Activated CD8-positive, alpha-beta T cell treated with anti-CD3 and anti-CD28 coated beads for 36 hours (primary cell): ENCODE data around the gene TSHZ3. TPM values are rescaled to one million over a fixed set of nuclear protein-coding genes. Genes with fewer than 3 reads are reported as not detected.

Experiments
- ATAC-seq: fragments of 200-7000 bp; cut with Tn5 transposase; one replicate; pipeline ENCODE4 v1.10.0; 2021; ENCODE audit warnings: mild to moderate bottlenecking, moderate library complexity
- CTCF ChIA-PET: fragments of 350-600 bp; sonication (Branson Sonifier 250); formaldehyde crosslinking; loops from one replicate; lab custom pipeline; 2021; ENCODE audit warnings: antibody characterized with exemption; lab: Charles Lee
- POLR2A ChIA-PET: fragments of 350-600 bp; sonication (Branson Sonifier 250); formaldehyde crosslinking; loops from one replicate; lab custom pipeline; 2021; ENCODE audit warnings: antibody characterized with exemption; lab: Charles Lee
- DNase-seq: peaks from one replicate; pipeline ENCODE4 v3.0.0-alpha.2; 2020
- H3K27ac Mint-ChIP-seq: one replicate; pipeline ENCODE4 v1.8.0; 2021; ENCODE audit warnings: mild to moderate bottlenecking, mixed read lengths
- H3K27me3 Mint-ChIP-seq: one replicate; pipeline ENCODE4 v1.8.0; 2021; ENCODE audit warnings: mixed read lengths
- H3K36me3 Mint-ChIP-seq: one replicate; pipeline ENCODE4 v1.8.0; 2021; ENCODE audit warnings: low read depth, mixed read lengths
- H3K4me1 Mint-ChIP-seq: one replicate; pipeline ENCODE4 v1.8.0; 2021; ENCODE audit warnings: low read depth, mixed read lengths
- H3K4me3 Mint-ChIP-seq: one replicate; pipeline ENCODE4 v1.8.0; 2021; ENCODE audit warnings: mild to moderate bottlenecking, moderate library complexity, mixed read lengths
- H3K9me3 Mint-ChIP-seq: one replicate; pipeline ENCODE4 v1.8.0; 2021; ENCODE audit warnings: mixed read lengths
- intact Hi-C: fragments of 100-400 bp; cut with micrococcal nuclease; formaldehyde crosslinking; loops from one replicate; pipeline ENCODE4 v1.10.0; 2022
- total RNA-seq, 2 experiments: library from RNA; stranded (reverse); gene quantifications; one replicate each; pipeline ENCODE4 v1.2.3, GENCODE V29; 2021
- TF ChIP-seq, protein P1 (sequence below): fragments of 200-600 bp; IDR thresholded peaks from one replicate; pipeline ENCODE4 v1.8.0; 2022; ENCODE audit warnings: antibody characterized with exemption, mild to moderate bottlenecking

Gene TSHZ3
- total RNA-seq, 2 experiments from 2014 or later, result 0.16 to 0.38 TPM

DNA sequence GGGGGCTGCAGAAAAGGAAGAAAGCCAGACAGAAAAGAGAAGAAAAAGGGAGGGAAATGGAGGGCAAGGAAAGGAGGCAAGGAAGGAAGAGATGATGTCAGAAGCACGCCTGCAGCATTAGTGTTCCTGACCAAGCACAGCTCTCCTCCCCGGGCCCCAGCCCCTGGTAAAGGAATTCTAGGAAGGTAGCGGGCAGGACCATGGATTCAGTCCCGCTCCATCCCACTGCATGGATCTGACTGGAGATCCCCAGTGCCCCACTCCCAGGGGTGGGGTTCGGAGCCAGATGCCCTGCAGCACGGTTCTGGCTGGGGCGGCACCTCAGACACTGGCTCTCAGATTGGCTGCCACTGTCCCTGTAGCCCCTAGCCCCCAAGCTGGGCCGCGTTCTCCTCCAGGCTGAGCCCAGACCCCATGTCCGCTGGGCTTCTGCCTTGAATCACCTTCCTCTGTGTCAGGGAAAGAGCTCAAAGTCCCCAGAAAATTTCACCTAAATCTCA lies 59.8 kb downstream of the TSHZ3 start:
- H3K36me3 Mint-ChIP-seq, result no peaks in the 10 kb centered on the region
- no peak overlapping the region for H3K4me3 Mint-ChIP-seq
- intact Hi-C loops, result no loop called here
- TF ChIP-seq, protein P1, sequence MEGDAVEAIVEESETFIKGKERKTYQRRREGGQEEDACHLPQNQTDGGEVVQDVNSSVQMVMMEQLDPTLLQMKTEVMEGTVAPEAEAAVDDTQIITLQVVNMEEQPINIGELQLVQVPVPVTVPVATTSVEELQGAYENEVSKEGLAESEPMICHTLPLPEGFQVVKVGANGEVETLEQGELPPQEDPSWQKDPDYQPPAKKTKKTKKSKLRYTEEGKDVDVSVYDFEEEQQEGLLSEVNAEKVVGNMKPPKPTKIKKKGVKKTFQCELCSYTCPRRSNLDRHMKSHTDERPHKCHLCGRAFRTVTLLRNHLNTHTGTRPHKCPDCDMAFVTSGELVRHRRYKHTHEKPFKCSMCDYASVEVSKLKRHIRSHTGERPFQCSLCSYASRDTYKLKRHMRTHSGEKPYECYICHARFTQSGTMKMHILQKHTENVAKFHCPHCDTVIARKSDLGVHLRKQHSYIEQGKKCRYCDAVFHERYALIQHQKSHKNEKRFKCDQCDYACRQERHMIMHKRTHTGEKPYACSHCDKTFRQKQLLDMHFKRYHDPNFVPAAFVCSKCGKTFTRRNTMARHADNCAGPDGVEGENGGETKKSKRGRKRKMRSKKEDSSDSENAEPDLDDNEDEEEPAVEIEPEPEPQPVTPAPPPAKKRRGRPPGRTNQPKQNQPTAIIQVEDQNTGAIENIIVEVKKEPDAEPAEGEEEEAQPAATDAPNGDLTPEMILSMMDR, result no peak
- H3K9me3 Mint-ChIP-seq, result no peaks in the 10 kb centered on the region
- DNase-seq (no peak), ATAC-seq (no peak)
- ChIA-PET CTCF (no interaction called here), POLR2A (no interaction called here)
- H3K4me1 Mint-ChIP-seq, result no peaks in the 10 kb centered on the region
- H3K27me3 Mint-ChIP-seq, result peaks cover 4% of the 10 kb centered on the region
- no peak overlapping the region for H3K27ac Mint-ChIP-seq

DNA sequence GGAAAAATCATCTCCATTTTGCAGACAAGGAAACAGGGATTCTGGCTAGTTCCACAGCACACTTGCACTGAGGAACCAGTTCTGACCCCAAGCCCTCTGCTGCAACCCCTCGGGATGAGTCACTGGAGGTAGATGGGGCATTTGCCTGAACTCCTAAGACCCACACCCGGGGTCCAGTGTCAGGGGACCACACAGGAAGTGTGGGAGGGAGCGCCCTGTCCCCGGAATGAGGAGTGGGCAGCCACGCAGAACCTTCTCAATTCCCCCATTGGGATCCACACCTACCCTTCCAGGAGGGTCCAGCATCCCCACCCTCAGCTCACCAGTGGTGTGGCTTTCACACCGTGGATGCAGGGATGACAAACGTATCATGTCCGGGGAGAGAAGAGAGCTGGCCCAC lies 62.7 kb downstream of the TSHZ3 start:
- POLR2A ChIA-PET, result no interaction called here

DNA sequence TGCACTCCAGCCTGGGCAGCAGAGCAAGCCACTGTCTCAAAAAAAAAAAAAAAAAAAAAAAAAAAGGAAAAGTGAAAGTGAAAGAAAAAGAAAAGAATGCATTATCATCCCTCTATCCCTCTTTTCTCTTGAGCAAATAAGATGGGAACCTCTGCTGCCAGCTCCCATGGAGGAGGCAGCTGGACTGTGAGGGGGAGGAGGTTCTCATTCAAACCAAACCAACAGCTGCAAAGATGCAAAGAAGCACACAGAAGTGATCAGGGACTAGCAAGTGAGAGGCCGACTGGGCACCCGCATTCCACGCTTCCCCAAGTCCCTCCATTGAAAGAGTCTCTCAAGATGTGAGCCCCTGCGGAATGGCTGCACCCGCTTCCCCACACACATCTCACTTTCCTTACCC lies 63.5 kb downstream of the TSHZ3 start:
- peaks cover 4% of the 10 kb centered on the region for H3K27me3 Mint-ChIP-seq
- no peaks in the 10 kb centered on the region for H3K36me3 Mint-ChIP-seq

More for the DNA sequence above, 62.7 kb downstream of the TSHZ3 start:
- H3K27me3 Mint-ChIP-seq, result peaks cover 4% of the 10 kb centered on the region
- no peak overlapping the region for H3K27ac Mint-ChIP-seq
- no peaks in the 10 kb centered on the region for H3K36me3 Mint-ChIP-seq
- ATAC-seq, result no peak
- no peaks in the 10 kb centered on the region for H3K4me1 Mint-ChIP-seq
- intact Hi-C loops, result no loop called here
- no peak overlapping the region for H3K4me3 Mint-ChIP-seq
- CTCF ChIA-PET, result no interaction called here
- no peaks in the 10 kb centered on the region for H3K9me3 Mint-ChIP-seq
- TF ChIP-seq, protein P1, result no peak
- DNase-seq, result no peak

DNA sequence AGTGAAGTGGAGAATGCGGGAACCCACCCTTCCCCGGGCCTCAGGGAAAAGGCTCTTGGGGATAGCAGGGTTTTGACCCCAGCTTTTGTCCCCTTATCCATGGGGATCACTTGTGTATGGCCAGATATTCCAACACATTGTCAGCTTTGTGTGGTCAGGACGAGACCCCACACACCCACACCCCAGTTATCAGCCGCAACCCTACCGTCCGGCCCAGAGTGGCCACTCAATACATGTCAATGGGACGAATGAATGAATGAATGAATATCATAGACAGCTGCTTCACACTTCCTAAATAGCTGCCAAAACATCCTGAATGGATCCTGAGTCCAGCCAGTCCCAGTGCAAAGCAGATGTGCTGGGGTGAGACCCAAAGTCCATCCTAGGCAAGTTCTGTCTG lies 64.6 kb downstream of the TSHZ3 start:
- no peak for DNase-seq
- Mint-ChIP-seq H3K27ac (no peak overlapping the region), H3K4me1 (no peaks in the 10 kb centered on the region), H3K27me3 (peaks cover 2% of the 10 kb centered on the region), H3K9me3 (no peaks in the 10 kb centered on the region), H3K4me3 (no peak overlapping the region), H3K36me3 (no peaks in the 10 kb centered on the region)
- POLR2A ChIA-PET, result no interaction called here
- TF ChIP-seq, protein P1, result no peak
- CTCF ChIA-PET, result no interaction called here
- intact Hi-C loops, result no loop called here
- no peak for ATAC-seq

More for the DNA sequence above, 63.5 kb downstream of the TSHZ3 start:
- H3K9me3 Mint-ChIP-seq, result no peaks in the 10 kb centered on the region
- CTCF ChIA-PET, result no interaction called here
- TF ChIP-seq, protein P1, result no peak
- POLR2A ChIA-PET, result no interaction called here
- H3K27ac Mint-ChIP-seq, result no peak overlapping the region
- no peak overlapping the region for H3K4me3 Mint-ChIP-seq
- ATAC-seq (no peak), DNase-seq (no peak)
- intact Hi-C loops, result no loop called here
- H3K4me1 Mint-ChIP-seq, result no peaks in the 10 kb centered on the region

DNA sequence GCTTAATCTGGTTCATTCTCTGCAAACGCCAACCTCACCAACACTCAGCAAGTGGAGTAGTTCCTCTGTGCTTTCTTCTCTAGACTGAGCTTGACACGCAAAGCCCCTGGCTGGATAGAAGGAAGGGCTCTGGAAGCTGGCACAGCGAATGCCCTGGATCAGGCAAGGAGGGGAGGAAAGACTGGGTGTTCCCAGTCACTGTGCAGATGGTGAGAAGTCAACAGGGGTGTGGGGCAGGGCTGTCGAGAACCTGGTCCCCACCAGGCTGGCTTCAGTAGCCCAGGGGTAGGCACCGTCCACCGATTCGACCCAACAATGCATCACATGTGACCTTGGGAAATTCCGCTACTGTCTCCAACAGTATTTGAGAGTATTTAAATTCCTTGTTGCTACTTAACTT lies 65.5 kb downstream of the TSHZ3 start:
- H3K27me3 Mint-ChIP-seq, result peaks cover 2% of the 10 kb centered on the region
- POLR2A ChIA-PET, result no interaction called here
- H3K36me3 Mint-ChIP-seq, result no peaks in the 10 kb centered on the region
- no peaks in the 10 kb centered on the region for H3K9me3 Mint-ChIP-seq
- CTCF ChIA-PET, result no interaction called here
- TF ChIP-seq, protein P1, result no peak
- H3K4me3 Mint-ChIP-seq, result no peak overlapping the region
- no peak for DNase-seq
- intact Hi-C loops, result no loop called here
- H3K27ac Mint-ChIP-seq, result no peak overlapping the region
- H3K4me1 Mint-ChIP-seq, result no peaks in the 10 kb centered on the region
- no peak for ATAC-seq
